OCI-LY1 (cell line): ENCODE results near the gene CTSK.

Experiments used
- H2AFZ ChIP-seq: fragments of 200-600 bp; sonication (generic), shearing (Covaris generic); 2 replicates; pipeline ENCODE4 v1.6.0; 2014; ENCODE audit warnings: antibody characterized with exemption, mild to moderate bottlenecking, low read length
- H3F3A ChIP-seq: fragments of 200-600 bp; sonication (generic), shearing (Covaris generic); 2 replicates; pipeline ENCODE4 v1.6.0; 2014; ENCODE audit warnings: mild to moderate bottlenecking, antibody characterized with exemption, low read length, moderate library complexity; ENCODE audit not compliant: insufficient read depth
- H3K27ac ChIP-seq: fragments of 200-600 bp; sonication (generic); 2 replicates; pipeline ENCODE4 v1.5.1; 2014; ENCODE audit warnings: low read length, mixed run types, mild to moderate bottlenecking, low read depth; ENCODE audit not compliant: poor library complexity, severe bottlenecking
- H3K27me3 ChIP-seq: fragments of 200-600 bp; sonication (generic); 2 replicates; pipeline ENCODE4 v1.6.0; 2014; ENCODE audit warnings: antibody characterized with exemption, mild to moderate bottlenecking, low read length, moderate library complexity; ENCODE audit not compliant: insufficient read depth
- H3K36me3 ChIP-seq: fragments of 200-600 bp; sonication (generic); 2 replicates; pipeline ENCODE4 v1.6.1; 2014; ENCODE audit warnings: mild to moderate bottlenecking, antibody characterized with exemption, low read length, moderate library complexity, mixed read lengths; ENCODE audit not compliant: insufficient read depth
- H3K4me1 ChIP-seq: fragments of 200-600 bp; sonication (generic); 2 replicates; pipeline ENCODE4 v1.5.1; 2014; ENCODE audit warnings: mild to moderate bottlenecking, low read length, moderate library complexity; ENCODE audit not compliant: insufficient read depth, severe bottlenecking
- H3K4me2 ChIP-seq: fragments of 200-600 bp; sonication (generic), shearing (Covaris generic); 2 replicates; pipeline ENCODE4 v1.6.1; 2014; ENCODE audit warnings: low read length
- H3K4me3 ChIP-seq: fragments of 200-600 bp; sonication (generic); 2 replicates; pipeline ENCODE4 v1.5.1; 2014; ENCODE audit warnings: low read length, low read depth, mild to moderate bottlenecking, mixed read lengths; ENCODE audit not compliant: poor library complexity, severe bottlenecking
- H3K79me2 ChIP-seq: fragments of 200-600 bp; shearing (Covaris generic); 2 replicates; pipeline ENCODE4 v1.6.1; 2016; ENCODE audit warnings: mixed run types, low read length, mixed read lengths; ENCODE audit not compliant: insufficient read depth
- H3K9ac ChIP-seq: fragments of 200-600 bp; sonication (generic), shearing (Covaris generic); 2 replicates; pipeline ENCODE4 v1.6.1; 2014; ENCODE audit warnings: mild to moderate bottlenecking, low read length, mixed read lengths
- H3K9me2 ChIP-seq: fragments of 200-600 bp; sonication (generic), shearing (Covaris generic); 2 replicates; pipeline ENCODE4 v1.6.1; 2014; ENCODE audit warnings: low read depth, mild to moderate bottlenecking, low read length, mixed read lengths
- H3K9me3 ChIP-seq: fragments of 200-600 bp; shearing (Covaris generic); 2 replicates; pipeline ENCODE4 v1.6.1; 2014; ENCODE audit warnings: low read length, mixed read lengths
- H4K20me1 ChIP-seq: fragments of 200-600 bp; sonication (generic), shearing (Covaris generic); 2 replicates; pipeline ENCODE4 v1.6.0; 2016; ENCODE audit warnings: mild to moderate bottlenecking, low read length; ENCODE audit not compliant: insufficient read depth
- CTCF ChIP-seq: fragments of 200-600 bp; sonication (generic), shearing (Covaris generic); IDR thresholded peaks from 2 replicates; pipeline ENCODE4 v1.5.1; 2017; ENCODE audit warnings: mild to moderate bottlenecking, antibody characterized with exemption, low read length, moderate library complexity, mixed read lengths
- EZH2 ChIP-seq: fragments of 200-600 bp; sonication (generic), shearing (Covaris generic); IDR thresholded peaks from 2 replicates; pipeline ENCODE4 v1.8.0; 2017; ENCODE audit warnings: borderline replicate concordance, mixed run types, mild to moderate bottlenecking, antibody characterized with exemption, low read length, moderate library complexity, mixed read lengths

CTSK gene

DNA sequence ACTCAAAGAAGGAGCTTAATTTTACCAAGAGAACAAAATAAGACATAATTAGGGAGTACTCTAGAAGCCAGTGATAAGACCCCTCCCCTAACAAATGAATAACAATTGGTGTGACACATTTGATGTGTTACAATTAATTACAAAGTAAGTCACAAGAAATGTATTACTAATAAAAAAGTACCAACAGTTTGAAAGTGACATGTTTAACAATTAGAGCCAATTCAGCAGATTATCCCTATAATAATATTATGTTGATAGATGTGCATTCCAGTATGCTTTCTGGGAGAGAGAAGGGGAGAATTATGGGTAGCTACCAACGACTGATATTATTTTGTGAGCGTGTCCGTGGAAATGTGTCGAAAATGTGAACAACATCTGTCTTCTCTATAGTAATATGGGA lies 19.1 kb downstream of the CTSK start:
- no peak overlapping the region for H2AFZ ChIP-seq
- H3K4me2 ChIP-seq: no peak overlapping the region

DNA sequence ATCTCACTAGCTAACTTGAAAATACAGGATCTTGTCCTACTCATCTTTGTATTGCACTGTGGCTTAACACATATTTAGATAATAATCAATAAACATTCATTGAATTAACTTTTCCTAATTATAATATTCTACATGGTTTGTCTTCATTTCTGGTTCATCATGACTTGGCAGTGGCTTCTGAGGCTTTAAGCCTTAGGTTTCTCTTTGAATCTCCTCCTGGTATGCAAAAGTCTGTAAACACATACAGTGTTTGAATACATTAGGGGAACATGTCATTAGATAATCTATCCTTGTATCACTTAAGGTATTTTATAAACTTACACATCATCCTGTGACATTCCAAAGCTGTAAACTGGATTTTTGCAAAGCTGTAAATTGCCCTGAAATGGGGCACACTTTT lies 20.6 kb downstream of the CTSK start:
- no peak overlapping the region for H3K27ac ChIP-seq
- H3K9me3 ChIP-seq: no peaks in the 10 kb centered on the region
- peaks cover 6% of the 10 kb centered on the region for H3K4me1 ChIP-seq
- no peaks in the 10 kb centered on the region for H3K36me3 ChIP-seq
- TF ChIP-seq CTCF: no peak
- no peak for TF ChIP-seq EZH2
- H3K4me3 ChIP-seq: no peak overlapping the region
- H3K9ac ChIP-seq: no peak overlapping the region
- no peaks in the 10 kb centered on the region for H4K20me1 ChIP-seq
- H3K4me2 ChIP-seq: no peak overlapping the region
- H3K79me2 ChIP-seq: no peaks in the 10 kb centered on the region
- H3F3A ChIP-seq: no peaks in the 10 kb centered on the region
- no peak overlapping the region for H2AFZ ChIP-seq
- no peaks in the 10 kb centered on the region for H3K9me2 ChIP-seq
- no peaks in the 10 kb centered on the region for H3K27me3 ChIP-seq

More for the DNA sequence above, 19.1 kb downstream of the CTSK start:
- Histone ChIP-seq H3K9ac (no peak overlapping the region), H3K4me3 (no peak overlapping the region), H3K36me3 (no peaks in the 10 kb centered on the region), H4K20me1 (no peaks in the 10 kb centered on the region), H3K27ac (no peak overlapping the region), H3K9me2 (no peaks in the 10 kb centered on the region), H3K4me1 (peaks cover 6% of the 10 kb centered on the region), H3K79me2 (no peaks in the 10 kb centered on the region), H3F3A (no peaks in the 10 kb centered on the region), H3K27me3 (no peaks in the 10 kb centered on the region), H3K9me3 (no peaks in the 10 kb centered on the region)
- no peak for TF ChIP-seq EZH2
- TF ChIP-seq CTCF: no peak

DNA sequence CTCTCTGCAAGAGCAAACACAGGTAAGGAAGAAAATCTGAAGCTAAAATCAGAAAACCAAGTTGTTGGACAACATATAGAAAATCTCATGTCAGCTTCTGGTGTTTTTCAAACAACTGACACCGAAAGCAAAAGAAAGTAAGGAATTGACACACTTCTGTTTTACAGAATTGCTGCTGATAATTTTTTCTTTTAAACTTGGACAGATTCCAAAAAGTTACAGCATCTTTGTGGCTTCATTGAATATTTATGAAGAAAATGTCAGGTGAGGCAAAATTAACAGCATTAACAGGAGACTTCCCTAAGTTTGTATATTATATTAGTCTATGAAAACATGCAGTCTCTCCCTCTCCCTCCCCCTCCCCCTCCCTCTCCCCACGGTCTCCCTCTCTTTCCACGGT lies 27.6 kb downstream of the CTSK start:
- H3K4me3 ChIP-seq: no peak overlapping the region
- H3K36me3 ChIP-seq: no peaks in the 10 kb centered on the region
- H2AFZ ChIP-seq: no peak overlapping the region
- no peaks in the 10 kb centered on the region for H3K27me3 ChIP-seq
- H3K27ac ChIP-seq: no peak overlapping the region
- no peaks in the 10 kb centered on the region for H3K4me1 ChIP-seq
- H3K9me3 ChIP-seq: no peaks in the 10 kb centered on the region
- no peaks in the 10 kb centered on the region for H3K9me2 ChIP-seq
- H3K9ac ChIP-seq: no peak overlapping the region
- TF ChIP-seq EZH2 (no peak), CTCF (no peak)
- no peak overlapping the region for H3K4me2 ChIP-seq
- H3K79me2 ChIP-seq: no peaks in the 10 kb centered on the region
- no peaks in the 10 kb centered on the region for H4K20me1 ChIP-seq
- H3F3A ChIP-seq: no peaks in the 10 kb centered on the region
